GM12891 (cell line): ENCODE results near the gene ZNF862.

Source experiments
- PAX5 ChIP-seq: IDR thresholded peaks from 2 replicates; pipeline ENCODE4 v1.6.1; 2011; ENCODE audit warnings: low read length, moderate library complexity, mild to moderate bottlenecking; ENCODE audit not compliant: insufficient read depth, severe bottlenecking
- POLR2A ChIP-seq: IDR thresholded peaks from 2 replicates; pipeline ENCODE4 v1.6.1; 2011; ENCODE audit warnings: low read depth, low read length, control low read depth
- POLR2AphosphoS5 ChIP-seq: IDR thresholded peaks from 2 replicates; pipeline ENCODE4 v1.6.1; 2011; ENCODE audit warnings: low read depth, low read length, control low read depth
- POU2F2 ChIP-seq: IDR thresholded peaks from 2 replicates; pipeline ENCODE4 v1.6.1; 2011; ENCODE audit warnings: low read depth, mild to moderate bottlenecking, control low read depth, low read length, moderate library complexity
- SPI1 ChIP-seq: IDR thresholded peaks from 2 replicates; pipeline ENCODE4 v1.6.1; 2011; ENCODE audit warnings: low read depth, low read length, control low read depth
- TAF1 ChIP-seq: IDR thresholded peaks from 2 replicates; pipeline ENCODE4 v1.6.1; 2011; ENCODE audit warnings: low read depth, low read length, control low read depth

DNA sequence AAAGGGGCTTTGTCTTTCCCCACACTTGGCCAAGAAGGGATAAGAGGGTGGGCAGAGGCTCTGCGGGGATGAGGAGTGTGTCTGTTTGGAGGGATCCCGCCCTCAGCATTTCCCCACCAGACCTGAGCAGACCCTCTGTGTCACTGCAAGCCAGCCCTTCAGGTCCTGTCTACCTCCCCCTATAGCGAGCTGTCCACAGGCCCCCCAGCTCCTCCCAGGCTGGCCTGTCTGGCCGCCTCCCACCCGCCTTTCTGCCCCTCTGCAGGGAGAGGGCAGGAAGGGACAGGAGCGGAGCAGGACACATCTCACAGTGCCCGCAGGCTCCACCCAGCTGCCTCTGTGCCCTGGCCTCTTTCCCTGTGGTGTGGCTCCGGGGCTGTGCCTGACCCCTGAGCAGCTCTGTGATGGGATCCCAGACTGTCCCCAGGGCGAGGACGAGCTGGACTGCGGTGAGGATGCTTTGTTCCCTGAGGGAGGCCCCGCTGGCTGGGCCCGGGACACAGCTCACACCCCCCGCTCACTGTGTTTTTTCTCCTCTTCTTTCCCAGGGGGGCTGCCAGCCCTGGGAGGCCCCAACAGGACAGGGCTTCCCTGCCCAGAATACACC lies 47.3 kb upstream of the ZNF862 start:
- TF ChIP-seq TAF1 (no peak), POLR2A (no peak), PAX5 (no peak), POLR2AphosphoS5 (no peak), SPI1 (no peak), POU2F2 (no peak)
